Measurements from ENCODE around the gene PIANP.

DNA sequence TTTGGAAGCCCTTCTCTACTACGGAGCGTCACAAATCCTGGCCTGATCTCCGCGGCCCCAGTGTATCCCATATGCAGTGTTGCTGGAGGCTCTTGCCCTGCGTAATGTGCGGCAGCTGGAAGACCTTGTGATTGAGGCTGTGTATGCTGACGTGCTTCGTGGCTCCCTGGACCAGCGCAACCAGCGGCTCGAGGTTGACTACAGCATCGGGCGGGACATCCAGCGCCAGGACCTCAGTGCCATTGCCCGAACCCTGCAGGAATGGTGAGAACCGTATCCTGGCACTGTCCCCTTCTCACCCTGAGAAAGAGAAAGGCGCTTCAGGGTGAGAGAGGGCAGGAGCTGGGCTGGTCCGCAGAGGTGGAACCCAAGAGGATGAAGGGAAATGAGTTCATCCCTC, 28.6 kb upstream of the PIANP start:
- TF ChIP-seq, protein P1, sequence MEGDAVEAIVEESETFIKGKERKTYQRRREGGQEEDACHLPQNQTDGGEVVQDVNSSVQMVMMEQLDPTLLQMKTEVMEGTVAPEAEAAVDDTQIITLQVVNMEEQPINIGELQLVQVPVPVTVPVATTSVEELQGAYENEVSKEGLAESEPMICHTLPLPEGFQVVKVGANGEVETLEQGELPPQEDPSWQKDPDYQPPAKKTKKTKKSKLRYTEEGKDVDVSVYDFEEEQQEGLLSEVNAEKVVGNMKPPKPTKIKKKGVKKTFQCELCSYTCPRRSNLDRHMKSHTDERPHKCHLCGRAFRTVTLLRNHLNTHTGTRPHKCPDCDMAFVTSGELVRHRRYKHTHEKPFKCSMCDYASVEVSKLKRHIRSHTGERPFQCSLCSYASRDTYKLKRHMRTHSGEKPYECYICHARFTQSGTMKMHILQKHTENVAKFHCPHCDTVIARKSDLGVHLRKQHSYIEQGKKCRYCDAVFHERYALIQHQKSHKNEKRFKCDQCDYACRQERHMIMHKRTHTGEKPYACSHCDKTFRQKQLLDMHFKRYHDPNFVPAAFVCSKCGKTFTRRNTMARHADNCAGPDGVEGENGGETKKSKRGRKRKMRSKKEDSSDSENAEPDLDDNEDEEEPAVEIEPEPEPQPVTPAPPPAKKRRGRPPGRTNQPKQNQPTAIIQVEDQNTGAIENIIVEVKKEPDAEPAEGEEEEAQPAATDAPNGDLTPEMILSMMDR (conservative IDR thresholded peaks at IDR 0.05) = no peak
- no peak for TF ChIP-seq ZFX (IDR thresholded peaks at IDR 0.05)
